Inferior parietal cortex (tissue), 1 donor: ENCODE measurements around the gene KCNK7.

ENCODE experiments used
- DNase-seq: peaks from one replicate; pipeline ENCODE4 v3.0.0-alpha.2; 2016; ENCODE audit errors: extremely low spot score

The KCNK7 gene

DNA sequence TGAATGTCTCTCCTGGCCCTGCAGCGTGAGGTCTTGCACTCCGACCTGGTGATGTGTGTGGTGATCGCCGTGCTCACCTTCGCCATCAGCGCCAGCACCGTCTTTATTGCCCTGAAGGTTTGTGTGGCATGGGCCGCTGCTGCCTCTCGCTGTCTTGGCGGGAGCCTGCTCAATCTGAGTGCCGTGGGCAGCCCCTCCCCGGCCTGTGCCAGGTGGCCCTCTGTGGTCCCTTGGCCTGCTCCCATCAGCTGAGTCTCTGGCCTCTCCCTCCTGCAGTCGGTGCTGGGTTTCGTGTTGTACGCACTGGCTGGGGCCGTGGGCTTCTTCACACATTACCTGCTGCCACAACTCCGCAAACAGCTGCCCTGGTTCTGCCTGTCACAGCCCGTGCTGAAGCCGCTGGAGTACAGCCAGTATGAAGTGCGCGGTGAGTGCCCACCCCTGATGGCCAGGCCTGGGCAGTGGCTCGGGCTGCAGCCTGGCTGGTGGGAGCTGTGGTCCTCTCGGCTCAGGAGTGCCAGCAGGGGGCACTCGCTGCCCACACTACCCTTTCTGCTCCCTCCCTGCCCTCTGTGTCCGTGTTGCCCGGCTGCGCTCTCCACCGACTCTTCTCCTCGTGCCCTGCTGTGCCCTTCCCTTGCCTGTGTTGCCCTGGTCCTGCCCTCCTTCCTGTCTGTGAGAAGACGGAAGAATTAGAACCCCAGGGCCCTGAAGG, 30.2 kb upstream of the KCNK7 start:
- peak; percentile 57 for DNase-seq

DNA sequence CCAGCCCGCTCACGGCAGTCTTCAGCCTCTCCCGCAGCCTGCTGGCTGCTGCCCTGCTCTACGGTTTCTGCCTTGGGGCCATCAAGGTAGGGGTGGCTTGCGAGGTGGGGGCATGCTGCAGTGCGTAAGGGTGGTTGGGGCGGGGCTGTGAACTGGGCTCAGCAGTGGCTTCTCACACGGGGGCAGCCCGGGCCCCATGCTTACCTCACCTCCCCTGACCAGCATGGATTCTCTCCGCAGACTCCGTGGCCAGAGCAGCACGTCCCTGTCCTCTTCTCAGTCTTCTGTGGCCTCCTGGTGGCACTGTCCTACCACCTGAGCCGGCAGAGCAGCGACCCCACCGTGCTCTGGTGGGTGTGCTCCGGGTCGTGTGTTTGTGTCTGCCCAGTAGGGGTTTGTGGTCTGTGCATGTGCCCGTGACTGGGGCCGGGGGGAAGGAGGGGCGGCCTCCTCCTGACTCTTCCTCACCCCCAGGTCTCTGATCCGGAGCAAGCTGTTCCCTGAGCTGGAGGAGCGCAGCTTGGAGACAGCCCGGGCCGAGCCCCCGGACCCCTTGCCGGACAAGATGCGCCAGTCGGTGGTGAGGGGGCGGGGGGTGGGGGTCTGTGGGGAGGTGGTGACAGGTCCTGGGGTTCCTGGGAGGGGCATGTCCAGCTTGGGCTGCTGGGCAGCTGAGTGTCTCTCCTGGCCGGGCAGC, 29.5 kb upstream of the KCNK7 start:
- no peak for DNase-seq

DNA sequence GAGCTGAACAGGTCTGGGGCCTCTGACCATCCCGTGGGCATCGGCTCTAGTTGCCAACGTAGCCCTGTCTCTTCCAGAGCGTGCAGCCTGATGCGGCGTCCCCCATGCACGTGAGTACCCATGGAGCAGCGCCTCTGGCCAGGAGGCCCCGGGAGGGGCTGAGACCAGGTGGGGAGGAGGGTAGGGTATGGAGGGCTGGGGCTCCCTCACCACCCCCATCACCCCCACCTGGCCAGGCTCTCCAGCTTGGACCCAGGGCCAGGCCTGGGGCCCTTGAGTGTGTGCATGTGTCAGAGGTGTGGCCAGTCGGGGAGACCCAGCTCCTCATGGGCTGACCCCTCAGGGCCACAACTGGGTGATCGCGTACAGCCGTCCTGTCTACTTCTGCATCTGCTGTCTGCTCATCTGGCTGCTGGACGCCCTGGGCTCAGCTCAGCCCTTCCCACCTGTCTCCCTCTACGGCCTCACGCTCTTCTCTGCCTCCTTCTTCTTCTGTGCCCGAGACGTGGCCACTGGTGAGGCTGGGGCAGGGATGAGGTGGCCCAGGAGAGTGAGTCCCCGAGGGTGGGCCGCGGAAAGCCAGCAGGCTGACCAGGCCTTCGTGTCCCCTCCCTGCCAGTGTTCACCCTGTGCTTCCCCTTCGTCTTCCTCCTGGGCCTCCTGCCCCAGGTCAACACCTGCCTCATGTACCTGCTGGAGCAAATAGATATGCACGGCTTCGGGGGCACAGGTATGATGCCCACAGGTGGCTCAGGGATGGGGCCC, 28.4 kb upstream of the KCNK7 start:
- DNase-seq: no peak

DNA sequence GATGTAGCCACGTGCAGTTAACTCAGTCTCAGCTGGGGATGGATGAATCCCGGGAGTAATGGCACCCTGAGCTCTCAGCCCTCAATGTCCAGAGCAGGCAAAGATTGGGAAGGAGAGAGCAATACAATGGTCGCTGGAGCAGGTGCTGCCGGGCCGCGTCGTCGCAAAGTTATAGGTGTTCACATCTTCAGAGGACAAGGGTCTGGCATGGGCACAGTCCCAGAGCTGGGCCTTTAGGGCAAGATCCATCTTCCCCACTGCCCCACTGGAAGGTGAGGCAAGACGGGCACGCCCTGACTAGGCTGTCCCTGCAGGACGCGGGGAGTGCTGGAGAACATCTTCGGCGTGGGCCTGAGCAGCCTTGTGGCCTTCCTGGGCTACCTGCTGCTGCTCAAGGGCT, 27.6 kb upstream of the KCNK7 start:
- DNase-seq: no peak

DNA sequence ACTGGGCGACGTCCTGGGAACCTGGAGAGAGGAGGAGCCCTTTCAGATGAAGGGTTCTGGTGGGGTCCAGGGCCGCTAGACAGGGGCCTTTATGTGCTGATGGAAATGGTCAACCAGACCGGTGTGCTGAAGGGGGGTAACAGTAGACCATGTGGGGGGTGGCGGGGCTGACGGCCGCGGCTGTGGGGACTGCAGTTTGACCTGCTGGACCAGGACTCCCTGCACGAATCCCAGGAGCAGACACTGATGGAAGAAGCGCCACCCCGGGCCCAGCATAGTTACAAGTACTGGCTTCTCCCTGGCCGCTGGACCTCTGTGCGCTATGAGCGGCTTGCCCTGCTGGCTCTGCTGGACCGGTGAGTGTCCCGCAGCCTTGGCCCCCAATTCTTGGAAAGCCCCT, 26.4 kb upstream of the KCNK7 start:
- DNase-seq: no peak

DNA sequence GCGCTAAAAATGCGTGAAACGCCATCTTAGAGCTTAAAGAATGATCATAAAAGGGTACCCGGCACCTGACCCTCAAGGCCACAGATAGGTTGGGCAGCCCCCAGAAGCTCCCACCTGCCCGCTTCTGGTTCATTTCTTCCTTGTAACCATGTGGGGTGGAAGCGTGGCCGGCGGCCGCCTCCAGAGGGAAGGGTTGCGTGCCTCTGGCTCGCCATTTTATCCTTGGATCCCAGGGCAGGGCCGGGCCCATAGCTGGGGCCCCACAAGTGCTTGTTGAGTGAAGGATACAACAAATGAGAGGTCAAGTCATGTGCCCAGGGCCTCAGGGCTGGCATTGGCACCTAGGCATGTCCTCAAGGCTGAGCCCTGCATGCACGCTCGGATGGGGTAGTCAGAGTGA, 25.9 kb upstream of the KCNK7 start:
- no peak for DNase-seq

DNA sequence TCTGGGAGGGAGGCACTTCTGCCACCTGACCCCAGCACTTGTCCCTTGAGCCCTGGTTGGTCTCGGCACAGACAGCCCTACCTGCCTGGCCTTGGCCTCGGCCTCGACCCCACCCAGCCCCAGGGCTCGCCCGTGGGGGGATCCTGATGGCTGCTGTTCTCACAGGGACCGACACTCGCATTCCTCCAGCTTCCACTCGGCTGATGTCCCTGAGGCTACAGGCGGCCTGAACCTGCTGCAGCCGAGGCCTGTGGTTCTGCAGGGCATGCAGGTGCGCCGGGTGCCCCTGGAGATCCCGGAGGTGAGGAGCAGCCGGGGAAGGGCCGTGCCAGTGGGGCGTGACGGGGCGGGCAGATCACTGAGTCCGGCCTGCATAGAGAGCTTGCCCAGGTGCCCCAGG, 25.1 kb upstream of the KCNK7 start:
- no peak for DNase-seq

DNA sequence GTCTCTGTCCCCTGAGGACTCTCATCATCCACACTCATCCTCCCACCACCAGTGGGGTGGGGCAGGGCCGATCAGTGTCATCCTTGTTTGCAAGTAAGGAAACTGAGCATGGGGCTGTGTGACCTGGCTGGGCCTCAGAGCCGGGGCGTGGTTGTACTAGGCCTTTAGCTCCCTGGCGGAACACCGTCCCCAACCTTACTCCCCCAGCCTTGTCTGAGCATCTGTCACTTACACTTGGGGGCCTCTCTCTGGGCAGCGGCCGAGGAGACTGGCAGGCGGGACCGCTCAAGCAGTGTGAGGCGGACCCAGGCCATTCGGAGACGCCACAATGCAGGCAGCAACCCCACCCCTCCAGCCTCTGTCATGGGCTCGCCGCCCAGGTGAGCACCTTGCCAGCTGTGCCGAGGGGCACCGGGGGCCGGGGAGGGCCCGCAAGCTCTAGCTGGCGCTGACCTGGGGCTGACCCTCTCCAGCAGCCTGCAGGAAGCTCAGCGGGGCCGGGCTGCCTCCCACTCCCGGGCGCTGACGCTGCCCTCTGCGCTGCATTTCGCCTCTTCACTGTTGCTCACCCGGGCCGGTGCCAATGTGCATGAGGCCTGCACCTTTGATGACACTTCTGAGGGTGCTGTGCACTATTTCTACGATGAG, 23.8 kb upstream of the KCNK7 start:
- no peak for DNase-seq

DNA sequence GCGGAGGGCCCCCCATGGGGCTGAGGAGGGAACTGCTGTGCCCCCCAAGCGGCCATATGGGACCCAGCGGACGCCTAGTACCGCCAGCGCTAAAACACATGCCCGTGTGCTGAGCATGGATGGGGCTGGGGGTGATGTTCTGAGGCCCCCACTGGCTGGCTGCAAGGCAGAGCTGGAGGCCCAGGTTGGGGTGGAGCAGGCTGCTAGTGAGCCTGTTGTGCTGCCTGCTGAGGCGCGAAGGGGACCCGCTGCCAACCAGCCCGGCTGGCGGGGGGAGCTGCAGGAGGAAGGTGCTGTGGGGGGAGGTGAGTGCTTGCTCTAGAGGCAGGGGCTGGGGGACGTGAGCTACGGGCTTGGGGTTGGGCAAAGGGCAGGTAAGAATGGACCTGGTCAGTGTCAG, 23.2 kb upstream of the KCNK7 start:
- DNase-seq: no peak

DNA sequence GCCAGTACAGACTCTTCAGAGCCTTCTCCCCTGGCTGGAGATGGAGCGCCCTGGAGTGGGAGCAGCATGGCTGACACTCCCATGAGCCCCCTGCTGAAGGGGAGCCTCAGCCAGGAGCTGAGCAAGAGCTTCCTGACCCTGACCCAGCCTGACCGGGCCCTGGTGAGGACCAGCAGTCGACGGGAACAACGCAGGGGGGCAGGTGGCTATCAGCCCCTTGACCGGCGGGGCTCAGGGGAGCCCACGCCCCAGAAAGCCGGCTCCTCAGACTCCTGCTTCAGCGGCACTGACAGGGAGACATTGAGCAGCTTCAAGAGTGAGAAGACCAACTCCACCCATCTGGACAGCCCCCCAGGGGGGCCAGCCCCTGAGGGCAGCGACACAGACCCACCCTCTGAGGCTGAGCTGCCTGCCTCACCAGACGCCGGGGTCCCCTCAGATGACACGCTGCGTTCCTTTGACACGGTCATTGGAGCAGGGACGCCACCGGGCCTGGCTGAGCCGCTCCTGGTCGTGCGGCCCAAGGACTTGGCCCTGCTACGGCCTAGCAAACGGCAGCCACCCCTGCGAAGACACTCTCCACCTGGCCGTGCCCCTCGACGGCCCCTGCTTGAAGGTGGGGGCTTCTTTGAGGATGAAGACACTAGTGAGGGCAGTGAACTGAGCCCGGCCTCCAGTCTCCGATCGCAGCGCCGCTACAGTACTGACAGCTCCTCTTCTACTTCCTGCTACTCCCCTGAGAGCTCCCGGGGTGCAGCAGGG, 22.6 kb upstream of the KCNK7 start:
- no peak for DNase-seq

DNA sequence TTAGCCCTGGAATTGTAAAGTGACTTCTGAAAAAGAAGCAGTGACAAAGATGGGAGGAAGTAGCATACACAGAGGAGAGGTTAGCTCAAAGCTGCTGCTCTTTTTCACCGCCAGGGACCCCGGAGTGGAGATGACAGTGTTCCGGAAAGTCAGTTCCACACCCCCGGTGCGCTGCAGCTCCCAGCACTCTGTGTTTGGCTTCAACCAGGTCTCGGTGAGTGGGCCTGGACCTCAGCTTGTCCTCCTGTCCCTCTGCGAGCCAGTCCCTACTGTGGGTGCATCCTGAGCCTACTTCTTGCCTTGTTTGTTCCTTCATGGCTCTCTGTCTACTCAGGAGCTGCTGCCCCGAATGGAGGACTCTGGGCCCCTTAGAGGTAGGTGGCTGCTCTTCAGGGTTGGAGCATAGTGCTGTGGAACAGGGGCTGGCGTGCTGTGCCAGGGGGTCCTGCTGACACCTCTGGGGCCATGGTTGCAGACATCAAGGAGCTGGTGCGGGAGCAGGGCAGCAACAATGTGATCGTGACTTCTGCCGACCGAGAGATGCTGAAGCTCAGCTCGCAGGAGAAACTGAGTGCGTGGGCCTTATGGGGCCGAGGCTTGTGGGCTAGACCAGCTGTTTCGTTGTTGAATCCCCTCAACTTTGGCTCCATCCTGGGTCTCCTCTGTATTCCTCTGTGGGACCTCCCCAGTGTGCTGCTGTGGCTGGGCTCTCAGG, 21.7 kb upstream of the KCNK7 start:
- DNase-seq: no peak

DNA sequence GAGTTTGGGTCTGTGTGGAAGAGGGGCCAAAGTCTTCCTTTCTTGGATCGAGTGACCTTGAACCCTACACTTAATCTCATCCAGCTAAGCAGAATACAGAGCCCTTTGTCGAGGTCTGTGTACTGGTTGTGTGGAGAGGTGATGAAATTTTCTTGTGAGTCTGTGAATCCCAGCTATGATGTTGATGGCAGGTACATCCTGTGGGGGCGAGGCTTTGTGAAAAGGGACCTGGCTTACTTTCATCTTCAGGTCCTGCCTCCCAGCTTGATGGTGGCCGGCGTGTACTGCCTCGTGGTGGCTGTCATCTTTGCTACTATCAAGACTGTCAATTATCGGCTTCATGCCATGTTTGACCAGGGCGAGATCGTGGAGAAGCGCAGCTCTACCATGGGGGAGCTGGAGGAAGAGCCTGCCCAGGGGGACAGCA, 21.0 kb upstream of the KCNK7 start:
- DNase-seq: no peak

DNA sequence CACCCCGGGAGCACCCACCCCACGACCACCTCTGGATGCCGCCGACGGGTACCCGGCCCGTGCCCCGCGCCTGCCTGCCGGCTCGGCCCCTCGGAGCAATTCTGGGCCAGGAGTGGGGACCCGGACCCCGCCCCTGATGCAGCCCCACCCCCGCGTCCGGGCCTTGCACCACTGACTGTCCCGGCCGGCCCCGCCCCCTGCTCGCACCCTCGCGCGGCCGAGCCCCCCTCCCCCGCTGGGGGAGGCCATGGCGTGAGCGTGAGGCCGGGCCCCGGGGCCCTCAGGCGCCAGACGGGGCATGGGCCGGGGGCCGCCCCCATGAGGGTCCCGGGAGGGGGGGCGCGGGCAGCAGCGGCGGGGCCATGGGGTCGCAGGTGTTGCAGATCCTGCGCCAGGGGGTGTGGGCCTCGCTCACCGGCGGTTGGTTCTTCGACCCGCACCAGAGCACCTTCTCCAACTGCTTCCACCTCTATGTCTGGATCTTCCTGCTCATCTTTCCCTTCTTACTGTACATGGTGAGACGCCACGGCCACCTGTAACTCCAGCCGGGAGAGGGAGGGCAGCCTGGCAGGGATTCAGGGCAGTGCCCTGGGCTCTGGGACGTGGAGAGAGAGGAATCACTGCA, 20.5 kb upstream of the KCNK7 start:
- no peak for DNase-seq

DNA sequence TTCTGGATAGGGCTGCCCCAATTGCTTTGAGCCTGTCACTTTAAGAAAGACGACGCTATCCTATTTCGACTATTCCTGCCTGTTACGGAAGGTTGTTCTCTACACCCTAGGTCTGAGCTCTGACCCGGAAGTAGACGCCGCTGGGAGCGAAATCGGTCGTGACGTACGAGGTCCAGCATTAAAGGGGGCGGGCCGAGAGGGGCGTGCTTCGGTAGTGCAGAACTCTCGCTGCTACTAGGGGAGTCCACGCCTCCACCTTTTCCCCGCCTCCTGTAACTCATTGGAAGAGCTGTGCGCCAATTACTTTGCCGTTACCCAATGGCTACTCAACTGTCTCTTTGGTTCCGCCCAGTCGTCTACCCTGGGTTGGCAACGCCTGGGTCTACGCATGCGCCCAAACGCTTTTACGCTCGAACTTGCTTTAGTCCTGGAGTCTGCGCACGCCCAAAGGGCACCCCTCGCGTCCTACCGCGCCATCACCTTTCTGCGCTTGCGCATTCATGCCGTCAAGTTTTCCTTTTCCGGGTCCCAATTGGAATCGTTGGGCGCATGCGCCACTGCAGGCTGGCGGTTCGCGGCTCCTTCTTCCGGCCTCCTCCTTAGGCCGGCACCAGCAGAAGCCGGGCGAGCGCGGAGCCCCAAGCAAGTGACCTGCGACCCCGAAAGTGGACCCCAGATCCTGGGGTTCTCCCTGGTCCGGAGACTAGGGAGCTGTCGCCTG, 19.8 kb upstream of the KCNK7 start, which contains the start of gene PCNX3:
PCNX3 (plus strand) TSS at position 548 of the 721 bp plus-strand sequence. CDS start 536 bp downstream, outside the sequence.
- DNase-seq: peak; percentile 100

DNA sequence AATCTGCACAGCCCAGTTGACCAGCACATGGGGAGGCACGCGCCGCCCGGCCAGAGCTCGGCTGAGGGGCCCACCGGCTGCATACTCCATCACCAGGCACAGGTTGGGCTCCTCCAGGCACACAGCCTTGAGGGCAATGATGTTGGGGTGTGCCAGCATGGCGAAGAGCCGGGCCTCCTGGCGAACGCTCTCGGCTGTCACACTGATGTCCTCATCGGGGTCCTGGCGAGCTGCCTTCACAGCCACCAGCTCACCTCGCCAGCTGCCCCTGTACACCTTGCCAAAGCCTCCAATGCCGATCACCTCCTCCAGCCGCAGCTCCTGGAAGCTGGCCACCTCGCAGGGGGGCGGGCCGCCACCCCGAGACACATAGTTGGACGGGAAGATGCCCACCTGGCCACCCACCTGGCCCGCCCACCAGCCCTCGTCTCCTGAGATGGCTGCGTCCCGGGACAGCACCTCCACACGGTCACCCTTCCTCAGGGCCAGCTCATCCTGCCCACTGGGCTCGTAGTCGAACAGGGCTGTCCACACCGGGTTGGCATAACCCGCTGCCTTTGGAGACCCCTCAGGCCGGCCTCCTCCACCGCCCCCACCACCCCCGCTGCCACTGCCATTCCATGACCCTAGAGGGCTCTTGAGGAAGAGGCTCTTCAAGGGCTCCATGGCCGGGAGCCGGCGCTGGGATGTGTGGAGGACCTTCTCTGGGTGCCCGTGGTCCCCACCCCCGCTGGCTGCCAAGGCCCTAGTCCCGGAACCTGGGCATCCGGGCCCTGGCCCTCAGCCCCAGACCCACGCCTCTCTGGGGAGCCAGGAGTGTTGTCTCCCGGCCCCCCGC, 17.7 kb upstream of the KCNK7 start:
- DNase-seq: no peak

DNA sequence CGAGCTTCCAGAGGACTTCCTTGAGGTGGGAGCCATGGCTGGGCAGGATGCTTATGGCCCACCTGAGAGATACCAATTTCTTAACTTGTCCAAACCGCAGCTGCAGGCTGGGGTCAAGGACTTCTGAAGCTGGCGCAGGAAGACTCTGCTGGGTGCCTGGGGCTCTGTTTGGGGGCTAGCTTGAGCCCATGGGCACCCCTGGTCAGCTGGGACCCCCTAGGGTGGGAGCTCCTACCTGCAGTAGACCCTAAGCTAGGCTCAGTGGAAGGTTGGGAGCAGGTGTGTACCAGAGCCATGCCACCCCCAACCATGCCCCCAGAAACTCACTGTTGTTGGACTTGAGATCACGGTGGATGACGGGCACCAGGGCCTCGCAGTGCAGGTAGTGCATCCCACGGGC, 17.1 kb upstream of the KCNK7 start:
- DNase-seq: no peak

DNA sequence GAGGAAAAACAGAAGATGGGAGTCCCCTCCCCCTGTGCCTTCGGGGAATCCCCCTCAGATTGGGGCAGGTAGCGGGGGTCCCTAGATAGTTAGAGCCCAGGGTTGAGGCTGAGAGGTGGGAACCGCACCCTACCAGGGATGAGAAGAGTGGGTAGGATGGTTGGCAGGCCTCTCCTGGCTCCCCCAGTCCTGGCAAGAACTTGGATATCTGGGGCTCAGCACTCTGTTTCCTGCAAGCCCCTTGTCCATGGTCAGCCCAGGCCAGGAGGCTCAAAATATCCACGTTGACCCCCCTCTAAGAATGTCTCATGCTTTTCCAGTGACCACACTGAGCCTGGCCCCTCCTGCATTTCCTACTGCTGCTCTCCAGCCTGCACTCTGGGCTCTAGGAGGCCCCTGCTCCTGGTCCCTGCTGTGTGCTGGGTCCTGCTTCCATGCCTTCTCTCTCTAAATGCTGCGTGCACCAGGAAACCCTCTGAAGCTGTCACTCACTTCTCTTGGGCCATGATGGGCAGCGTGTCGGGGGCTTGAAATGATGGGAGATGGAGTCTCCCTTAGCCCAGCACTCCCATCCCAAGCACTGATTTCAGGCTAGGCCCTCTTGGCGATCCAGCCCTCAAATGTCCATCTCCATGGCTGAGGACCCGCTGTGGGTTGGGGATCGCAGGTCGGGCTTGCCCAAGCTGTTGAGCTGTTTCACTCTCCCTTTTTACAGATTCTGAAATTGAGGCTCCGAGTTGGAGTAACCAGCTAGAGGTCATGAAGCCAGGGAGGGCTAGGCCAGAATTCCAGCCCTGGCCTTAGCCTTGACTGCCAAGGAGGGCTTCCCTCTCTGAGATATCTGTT, 16.4 kb upstream of the KCNK7 start:
- DNase-seq: no peak
